Right cardiac atrium (tissue), 5 donors: ENCODE results near the gene CHD6. TPM values are rescaled to one million over a fixed set of nuclear protein-coding genes. Genes with fewer than 3 reads are reported as not detected.

Experiments used
- ATAC-seq, 2 donors: fragments of 200-7000 bp; cut with Tn5 transposase; one replicate each; pipeline versions ENCODE4 v1.8.0 to v1.9.1; 2020; ENCODE audit warnings: moderate library complexity in 2 of 2, mild to moderate bottlenecking in 1 of 2
- DNase-seq, 3 donors: peaks; one replicate each; pipeline ENCODE4 v3.0.0-alpha.2; 2020
- H3K27ac ChIP-seq: one replicate; pipeline ENCODE4 v1.5.1; 2013; ENCODE audit warnings: mild to moderate bottlenecking, low read length, control low read depth, moderate library complexity
- H3K27me3 ChIP-seq: one replicate; pipeline ENCODE4 v1.6.1; 2013; ENCODE audit not compliant: control insufficient read depth, insufficient read depth
- H3K4me1 ChIP-seq: one replicate; pipeline ENCODE4 v1.6.1; 2013; ENCODE audit warnings: low read length; ENCODE audit not compliant: control insufficient read depth, insufficient read depth
- H3K4me3 ChIP-seq: one replicate; pipeline ENCODE4 v1.5.1; 2013; ENCODE audit warnings: low read length, control low read depth
- H3K9me3 ChIP-seq: one replicate; pipeline ENCODE4 v1.6.1; 2013; ENCODE audit warnings: low read length; ENCODE audit not compliant: control insufficient read depth
- WGBS: extraction: QIAGEN DNeasy Blood & Tissue Kit; methylation state at CpG from one replicate; pipeline ENCODE4 v1.1.7; 2013; 5-methylcytosine and 5-hydroxymethylcytosine counted together
- intact Hi-C, 4 donors: fragments of 100-400 bp; cut with DNase I; formaldehyde crosslinking; loops; one replicate each; pipeline versions ENCODE4 v1.11.0 to v1.14.0; 2022 to 2023
- polyA plus RNA-seq: library from polyadenylated mRNA; stranded (reverse); fragments of 200-250 nt; gene quantifications from one replicate; pipeline ENCODE4 v1.2.3, GENCODE V29; 2013
- total RNA-seq, 4 donors: library from RNA; stranded (reverse); fragmentation: NEBNext Ultra II Directional; extraction: Animal tissue kit (Norgen Biotek cat#: 25700); gene quantifications; one replicate each; pipeline ENCODE4 v1.2.1, GENCODE V29; 2021
- donor health status: healthy with polysubstance abuse.
- donor health status: DM: no; HTN: yes; CAD: no.
- donor health status: DM: no; HTN: no; CAD: no.
- donor health status: DM: no; HTN: yes; CAD: no; lungs with severe emphysema.
- donor health status: DM: yes; HTN: yes; CAD: no.

The CHD6 gene
- total and polyA plus RNA-seq, 5 donors: 9.7 to 53.9 (median 49.2) TPM

- intact Hi-C loops: no loop called here
- Histone ChIP-seq H3K27ac (no peak overlapping the region), H3K4me1 (no peaks in the 10 kb centered on the region), H3K9me3 (no peaks in the 10 kb centered on the region), H3K4me3 (no peak overlapping the region), H3K27me3 (no peaks in the 10 kb centered on the region)
- 76% methylated on average over 13 of the region's 13 CpGs for WGBS
- DNase-seq (peak in 2 of 3 donors; percentile 50 to 54), ATAC-seq (no peak)
These were observed 261.2 kb downstream of the CHD6 start for GRCh38 chr20:41356951-41357350.

- WGBS: 86% methylated on average over 7 of the region's 7 CpGs
- ATAC-seq (no peak), DNase-seq (peak in 1 of 3 donors; percentile 39)
- no peaks in the 10 kb centered on the region for H3K27me3 ChIP-seq
- no peak overlapping the region for H3K27ac ChIP-seq
- H3K9me3 ChIP-seq: no peaks in the 10 kb centered on the region
- intact Hi-C loops: no loop called here
- H3K4me3 ChIP-seq: no peak overlapping the region
- H3K4me1 ChIP-seq: no peaks in the 10 kb centered on the region
These were observed 262.5 kb downstream of the CHD6 start for GRCh38 chr20:41355598-41356203.

- no peak overlapping the region for H3K4me3 ChIP-seq
- H3K27me3 ChIP-seq: no peaks in the 10 kb centered on the region
- H3K4me1 ChIP-seq: no peaks in the 10 kb centered on the region
- H3K9me3 ChIP-seq: no peaks in the 10 kb centered on the region
- H3K27ac ChIP-seq: no peak overlapping the region
- intact Hi-C loops: no loop called here
- ATAC-seq (no peak), DNase-seq (no peak)
- 98% methylated on average over 3 of the region's 3 CpGs for WGBS
These were observed 263.0 kb downstream of the CHD6 start for GRCh38 chr20:41355192-41355591.

GRCh38 chr20:41353530-41353929 is 264.6 kb downstream of the CHD6 start:
- ATAC-seq (no peak), DNase-seq (peak in 2 of 3 donors; percentile 36 to 40)
- no peak overlapping the region for H3K27ac ChIP-seq
- no peak overlapping the region for H3K4me3 ChIP-seq
- H3K4me1 ChIP-seq: no peaks in the 10 kb centered on the region
- intact Hi-C loops: no loop called here
- H3K27me3 ChIP-seq: no peaks in the 10 kb centered on the region
- H3K9me3 ChIP-seq: no peaks in the 10 kb centered on the region

- ATAC-seq (no peak), DNase-seq (peak in 2 of 3 donors; percentile 13 to 17)
- Histone ChIP-seq H3K27me3 (no peaks in the 10 kb centered on the region), H3K4me3 (no peak overlapping the region), H3K4me1 (no peaks in the 10 kb centered on the region), H3K9me3 (no peaks in the 10 kb centered on the region), H3K27ac (no peak overlapping the region)
- 82% methylated on average over 5 of the region's 5 CpGs for WGBS
- intact Hi-C loops: no loop called here
These were observed 265.5 kb downstream of the CHD6 start for GRCh38 chr20:41352666-41353065.

GRCh38 chr20:41352106-41352505 is 266.1 kb downstream of the CHD6 start:
- intact Hi-C loops: no loop called here

More at GRCh38 chr20:41352106-41352505, 266.1 kb downstream of the CHD6 start:
- peak in 2 of 3 donors; percentile 37 to 42 for DNase-seq
- H3K27ac ChIP-seq: no peak overlapping the region
- H3K4me3 ChIP-seq: no peak overlapping the region
- ATAC-seq: no peak
- no peaks in the 10 kb centered on the region for H3K4me1 ChIP-seq
- H3K27me3 ChIP-seq: no peaks in the 10 kb centered on the region
- WGBS: 83% methylated on average over 4 of the region's 4 CpGs
- H3K9me3 ChIP-seq: no peaks in the 10 kb centered on the region
